ENCODE results near the gene PDGFA.
"Not testable (repeated sequence)": the region's sequence is repeated elsewhere in the genome, so short reads cannot be mapped to it uniquely, and the experiment has no call there.

The PDGFA gene

GRCh38 chr7:552151-552867 lies 32.7 kb upstream of the PDGFA start:
- not testable (repeated sequence) for DNase-seq (ENCODE audit: low read depth in 3 of 3)

- DNase-seq (ENCODE audit: low read depth in 3 of 3), result not testable (repeated sequence)
Observed at GRCh38 chr7:551615-551970, 31.9 kb upstream of the PDGFA start.

GRCh38 chr7:550881-551614 lies 31.4 kb upstream of the PDGFA start:
- no peak for DNase-seq (ENCODE audit: low read depth in 3 of 3)

- no peak for DNase-seq (ENCODE audit: low read depth in 3 of 3)
Observed at GRCh38 chr7:549891-550625, 30.4 kb upstream of the PDGFA start.

- DNase-seq (ENCODE audit: low read depth in 3 of 3), result no peak
Observed at GRCh38 chr7:549066-549890, 29.6 kb upstream of the PDGFA start.

- no peak for DNase-seq (ENCODE audit: low read depth in 3 of 3)
Observed at GRCh38 chr7:548401-548800, 28.8 kb upstream of the PDGFA start.

GRCh38 chr7:545470-545869 lies 25.8 kb upstream of the PDGFA start:
- DNase-seq (ENCODE audit: low read depth in 3 of 3), result no peak

- DNase-seq (ENCODE audit: low read depth in 3 of 3), result no peak
Observed at GRCh38 chr7:544338-545221, 24.9 kb upstream of the PDGFA start.

GRCh38 chr7:543501-544337 lies 24.1 kb upstream of the PDGFA start:
- DNase-seq (ENCODE audit: low read depth in 3 of 3), result no peak

- DNase-seq (ENCODE audit: low read depth in 3 of 3), result no peak
Observed at GRCh38 chr7:542713-543500, 23.3 kb upstream of the PDGFA start.

GRCh38 chr7:542131-542712 lies 22.6 kb upstream of the PDGFA start:
- no peak for DNase-seq (ENCODE audit: low read depth in 3 of 3)

GRCh38 chr7:541661-542060 lies 22.0 kb upstream of the PDGFA start:
- no peak for DNase-seq (ENCODE audit: low read depth in 3 of 3)

GRCh38 chr7:540997-541396 lies 21.4 kb upstream of the PDGFA start:
- no peak for DNase-seq (ENCODE audit: low read depth in 3 of 3)

- no peak for DNase-seq (ENCODE audit: low read depth in 3 of 3)
Observed at GRCh38 chr7:540579-540978, 20.9 kb upstream of the PDGFA start.

GRCh38 chr7:539731-540411 lies 20.2 kb upstream of the PDGFA start:
- DNase-seq (ENCODE audit: low read depth in 3 of 3), result no peak

- no peak for DNase-seq (ENCODE audit: low read depth in 3 of 3)
Observed at GRCh38 chr7:538764-539685, 19.4 kb upstream of the PDGFA start.

Measured in stimulated activated CD4-positive, alpha-beta T cell treated with anti-CD3 and anti-CD28 coated beads, TNF-alpha, amount 100 ng/mL, for 4 hours (primary cell).